PC-9 (cell line): ENCODE data around the gene HCRT. TPM values are rescaled to one million over a fixed set of nuclear protein-coding genes. Genes with fewer than 3 reads are reported as not detected.
"Not testable (repeated sequence)": the region's sequence is repeated elsewhere in the genome, so short reads cannot be mapped to it uniquely, and the experiment has no call there.

Experiments used
- BruUV-seq: library from RNA; stranded (reverse); fragments of 400-500 nt; replicated peaks from 2 replicates; lab custom pipeline; 2021; lab: Mats Ljungman, UMichigan
- CTCF ChIA-PET: fragments of 300-600 bp; sonication (Branson Sonifier 250); formaldehyde crosslinking; loops from one replicate; lab custom pipeline; 2022; ENCODE audit warnings: antibody characterized with exemption; lab: Charles Lee
- POLR2A ChIA-PET: fragments of 300-600 bp; sonication (Branson Sonifier 250); formaldehyde crosslinking; loops from one replicate; lab custom pipeline; 2022; ENCODE audit warnings: antibody characterized with exemption; ENCODE audit not compliant: unreplicated experiment; lab: Charles Lee
- DNase-seq, 2 experiments: peaks; one replicate each; pipeline versions ENCODE4 v3.0.0 to v3.0.0-alpha.2; 2015 to 2022; ENCODE audit warnings: mixed read lengths in 1 of 2
- H2AFZ ChIP-seq: fragments of 200-600 bp; sonication (generic); 2 replicates; pipeline ENCODE4 v1.8.1; 2017; ENCODE audit warnings: antibody characterized with exemption
- H3F3A ChIP-seq: fragments of 200-600 bp; sonication (generic); 2 replicates; pipeline ENCODE4 v1.8.1; 2017; ENCODE audit warnings: antibody characterized with exemption, mild to moderate bottlenecking, low read depth; ENCODE audit not compliant: insufficient read depth
- H3K27ac ChIP-seq: fragments of 200-600 bp; sonication (generic); 2 replicates; pipeline ENCODE4 v1.6.1; 2016; ENCODE audit warnings: mixed run types
- H3K27me3 ChIP-seq: fragments of 200-600 bp; sonication (generic); 2 replicates; pipeline ENCODE4 v1.6.1; 2016; ENCODE audit warnings: low read depth, mixed run types; ENCODE audit not compliant: insufficient read depth
- H3K36me3 ChIP-seq: fragments of 200-600 bp; sonication (generic); 2 replicates; pipeline ENCODE4 v1.6.1; 2016; ENCODE audit warnings: low read depth, mixed run types
- H3K4me1 ChIP-seq: fragments of 200-600 bp; sonication (generic); replicated peaks from 2 replicates; pipeline ENCODE4 v1.6.1; 2016; ENCODE audit warnings: mixed run types; ENCODE audit not compliant: insufficient read depth
- H3K4me2 ChIP-seq: fragments of 200-600 bp; sonication (generic); 2 replicates; pipeline ENCODE4 v1.6.1; 2017; ENCODE audit warnings: mixed run types
- H3K4me3 ChIP-seq: fragments of 200-600 bp; sonication (generic); 2 replicates; pipeline ENCODE4 v1.6.1; 2016; ENCODE audit warnings: mixed run types
- H3K79me2 ChIP-seq: fragments of 200-600 bp; sonication (generic); 2 replicates; pipeline ENCODE4 v1.6.1; 2017; ENCODE audit warnings: low read depth, mixed run types
- H3K9me2 ChIP-seq: fragments of 200-600 bp; sonication (generic); 2 replicates; pipeline ENCODE4 v1.8.1; 2017; ENCODE audit warnings: mild to moderate bottlenecking; ENCODE audit not compliant: insufficient read depth
- H3K9me3 ChIP-seq: fragments of 200-600 bp; sonication (generic); 2 replicates; pipeline ENCODE4 v1.8.1; 2016; ENCODE audit warnings: low read depth; ENCODE audit not compliant: insufficient read depth
- H4K20me1 ChIP-seq: fragments of 200-600 bp; sonication (generic); 2 replicates; pipeline ENCODE4 v1.8.1; 2017; ENCODE audit not compliant: insufficient read depth
- EZH2 ChIP-seq: fragments of 200-600 bp; sonication (generic); IDR thresholded peaks from 2 replicates; pipeline ENCODE4 v1.8.0; 2017; ENCODE audit warnings: antibody characterized with exemption, low read depth
- intact Hi-C: fragments of 100-400 bp; cut with micrococcal nuclease; formaldehyde crosslinking; loops from one replicate; pipeline ENCODE4 v1.10.0; 2022; ENCODE audit not compliant: unreplicated experiment
- total RNA-seq: library from RNA; stranded (reverse); gene quantifications from 2 replicates; pipeline ENCODE4 v1.2.3, GENCODE V29; 2021
- TF ChIP-seq, protein P1 (sequence below): fragments of 200-600 bp; sonication (generic); conservative IDR thresholded peaks from 2 replicates; pipeline ENCODE4 v1.6.1; 2017; ENCODE audit warnings: mixed run types, antibody characterized with exemption, mild to moderate bottlenecking, moderate library complexity

The HCRT gene
- total RNA-seq, 1 experiment from 2014 or later, result not detected

DNA sequence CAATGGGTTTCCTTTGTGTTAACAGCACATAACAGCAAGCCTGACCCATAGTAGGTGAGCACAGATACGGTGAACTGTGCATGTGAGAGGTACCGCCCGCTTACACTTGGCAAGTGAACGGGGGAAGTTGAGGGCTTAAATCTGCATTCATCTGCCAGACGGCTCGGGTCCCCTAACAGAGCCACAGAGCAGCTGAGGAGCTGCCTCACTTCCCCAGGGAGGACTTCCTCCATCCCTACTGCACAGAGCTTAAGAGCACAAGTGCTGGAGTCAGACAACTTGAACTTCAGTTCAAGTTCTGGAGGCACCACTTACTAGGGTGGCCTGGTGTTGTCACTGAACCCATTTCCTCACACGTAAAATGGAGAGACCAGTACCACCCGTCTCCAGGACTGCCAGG, 43.9 kb downstream of the HCRT start:
- no peak for DNase-seq
- Histone ChIP-seq H3K4me1 (peaks cover 10% of the 10 kb centered on the region), H3K27ac (no peak overlapping the region), H3K9me3 (no peaks in the 10 kb centered on the region), H3K27me3 (no peaks in the 10 kb centered on the region), H3F3A (peaks cover 9% of the 10 kb centered on the region), H3K9me2 (no peaks in the 10 kb centered on the region), H3K4me2 (no peak overlapping the region), H3K36me3 (no peaks in the 10 kb centered on the region), H4K20me1 (peaks cover 33% of the 10 kb centered on the region), H2AFZ (no peak overlapping the region), H3K79me2 (peaks cover 92% of the 10 kb centered on the region), H3K4me3 (no peak overlapping the region)
- TF ChIP-seq, protein P1, sequence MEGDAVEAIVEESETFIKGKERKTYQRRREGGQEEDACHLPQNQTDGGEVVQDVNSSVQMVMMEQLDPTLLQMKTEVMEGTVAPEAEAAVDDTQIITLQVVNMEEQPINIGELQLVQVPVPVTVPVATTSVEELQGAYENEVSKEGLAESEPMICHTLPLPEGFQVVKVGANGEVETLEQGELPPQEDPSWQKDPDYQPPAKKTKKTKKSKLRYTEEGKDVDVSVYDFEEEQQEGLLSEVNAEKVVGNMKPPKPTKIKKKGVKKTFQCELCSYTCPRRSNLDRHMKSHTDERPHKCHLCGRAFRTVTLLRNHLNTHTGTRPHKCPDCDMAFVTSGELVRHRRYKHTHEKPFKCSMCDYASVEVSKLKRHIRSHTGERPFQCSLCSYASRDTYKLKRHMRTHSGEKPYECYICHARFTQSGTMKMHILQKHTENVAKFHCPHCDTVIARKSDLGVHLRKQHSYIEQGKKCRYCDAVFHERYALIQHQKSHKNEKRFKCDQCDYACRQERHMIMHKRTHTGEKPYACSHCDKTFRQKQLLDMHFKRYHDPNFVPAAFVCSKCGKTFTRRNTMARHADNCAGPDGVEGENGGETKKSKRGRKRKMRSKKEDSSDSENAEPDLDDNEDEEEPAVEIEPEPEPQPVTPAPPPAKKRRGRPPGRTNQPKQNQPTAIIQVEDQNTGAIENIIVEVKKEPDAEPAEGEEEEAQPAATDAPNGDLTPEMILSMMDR, result no peak
- TF ChIP-seq EZH2, result no peak
- intact Hi-C loops, result no loop called here
- CTCF ChIA-PET, result no interaction called here
- no TSS peak for BruUV-seq
- POLR2A ChIA-PET, result no interaction called here

DNA sequence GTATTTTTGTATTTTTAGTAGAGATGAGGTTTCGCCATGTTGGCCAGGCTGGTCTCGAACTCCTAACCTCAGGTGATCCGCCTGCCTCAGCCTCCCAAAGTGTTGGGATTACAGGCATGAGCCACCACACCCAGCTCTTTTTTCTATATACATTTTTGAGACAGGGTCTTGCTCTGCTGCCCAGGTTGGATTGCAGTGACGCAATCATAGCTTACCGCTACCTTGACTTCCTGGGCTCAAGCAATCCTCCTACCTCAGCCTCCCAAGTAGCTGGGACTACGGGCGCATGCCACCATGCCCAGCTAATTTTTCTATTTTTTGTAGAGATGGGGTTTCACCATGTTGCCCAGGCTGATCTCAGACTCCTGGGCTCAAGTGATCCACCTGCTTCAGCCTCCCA, 44.6 kb downstream of the HCRT start:
- H3K4me3 ChIP-seq, H3K27me3 ChIP-seq, POLR2A ChIA-PET, H3K4me2 ChIP-seq, CTCF ChIA-PET, H3K9me3 ChIP-seq, intact Hi-C loops, DNase-seq, H2AFZ ChIP-seq, H3K36me3 ChIP-seq, BruUV-seq, H3K9me2 ChIP-seq, H3K27ac ChIP-seq: not testable (repeated sequence)
- peaks cover 15% of the 10 kb centered on the region for H3F3A ChIP-seq
- peaks cover 17% of the 10 kb centered on the region for H3K4me1 ChIP-seq
- peaks cover 89% of the 10 kb centered on the region for H3K79me2 ChIP-seq
- peaks cover 31% of the 10 kb centered on the region for H4K20me1 ChIP-seq

DNA sequence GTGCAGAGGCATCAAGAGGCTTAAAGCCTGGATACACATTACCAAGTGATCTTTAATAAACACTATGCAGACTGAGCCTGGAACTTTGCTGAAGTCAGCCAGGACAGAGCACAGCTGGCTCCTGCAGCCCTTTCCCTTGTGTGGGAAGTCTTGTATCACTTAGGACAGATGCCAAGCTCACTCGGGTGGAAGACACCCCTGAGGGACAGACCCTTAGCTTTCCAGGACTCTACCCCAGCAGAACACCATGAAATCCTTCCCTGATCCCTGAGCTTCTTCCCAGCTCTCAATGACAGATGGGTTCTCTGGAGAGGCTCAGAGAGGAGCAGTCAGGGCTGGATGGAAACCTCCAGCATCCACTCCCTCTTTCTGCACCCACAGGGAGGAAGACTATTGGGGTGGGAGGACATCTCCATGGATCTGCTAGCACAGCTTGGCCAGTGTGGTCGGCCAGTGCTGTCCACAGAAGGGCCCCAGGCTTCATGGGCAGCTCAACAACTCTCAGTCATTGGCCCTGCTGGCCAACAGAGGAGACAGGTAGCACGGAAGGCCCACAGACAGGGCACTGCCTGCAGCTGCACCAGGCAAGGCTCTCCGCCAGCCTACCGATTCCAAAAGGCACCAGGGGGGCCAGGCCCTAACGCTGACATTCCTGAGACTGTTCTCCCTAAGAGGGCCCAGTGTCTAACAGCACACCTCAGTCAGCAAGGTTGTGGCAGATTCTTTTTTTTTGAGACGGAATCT, 46.3 kb downstream of the HCRT start:
- H3K27me3 ChIP-seq, result no peaks in the 10 kb centered on the region
- no peak for TF ChIP-seq EZH2
- TF ChIP-seq, protein P1, result no peak
- no peaks in the 10 kb centered on the region for H3K9me2 ChIP-seq
- intact Hi-C loops, result no loop called here
- H3K27ac ChIP-seq, result no peak overlapping the region
- CTCF ChIA-PET, result no interaction called here
- no peak overlapping the region for H2AFZ ChIP-seq
- H3K4me1 ChIP-seq, result peaks cover 24% of the 10 kb centered on the region
- H3K36me3 ChIP-seq, result 0 out of 2 replicates have a peak, but pooled peaks cover 5% of the 10 kb centered on the region
- peaks cover 91% of the 10 kb centered on the region for H3K79me2 ChIP-seq
- H4K20me1 ChIP-seq, result peaks cover 37% of the 10 kb centered on the region
- no peaks in the 10 kb centered on the region for H3K9me3 ChIP-seq
- peaks cover 23% of the 10 kb centered on the region for H3F3A ChIP-seq
- BruUV-seq, result no TSS peak
- H3K4me3 ChIP-seq, result no peak overlapping the region
- H3K4me2 ChIP-seq, result no peak overlapping the region
- POLR2A ChIA-PET, result no interaction called here
- no peak for DNase-seq
